GM12878 (cell line): ENCODE results near the gene TAPT1. TPM values are rescaled to one million over a fixed set of nuclear protein-coding genes. Genes with fewer than 3 reads are reported as not detected.

Experiments
- ATAC-seq: fragments of 200-7000 bp; cut with Tn5 transposase; 3 replicates; pipeline ENCODE4 v1.9.1; 2020; ENCODE audit warnings: mild to moderate bottlenecking, moderate library complexity
- BruUV-seq: library from RNA; stranded (reverse); fragments of 400-500 nt; replicated peaks from 2 replicates; lab custom pipeline; 2021; lab: Mats Ljungman, UMichigan
- CTCF ChIA-PET: fragments of 300-600 bp; sonication (Branson Sonifier 250); formaldehyde crosslinking; extraction: SDS; loops from one replicate; lab custom pipeline; 2021; ENCODE audit warnings: inconsistent platforms; lab: Yijun Ruan, JAX
- POLR2A ChIA-PET: fragments of 350-600 bp; formaldehyde crosslinking; extraction: SDS; loops from one replicate; lab custom pipeline; 2021; ENCODE audit warnings: inconsistent platforms; lab: Charles Lee
- RAD21 ChIA-PET: fragments of 300-600 bp; sonication (Branson Sonifier 250); formaldehyde crosslinking; loops from one replicate; lab custom pipeline; 2023; ENCODE audit warnings: antibody characterized with exemption; ENCODE audit not compliant: unreplicated experiment; lab: Charles Lee
- SMC1A ChIA-PET: fragments of 300-600 bp; sonication (Branson Sonifier 250); formaldehyde crosslinking; loops from one replicate; lab custom pipeline; 2023; ENCODE audit not compliant: unreplicated experiment, uncharacterized antibody; lab: Charles Lee
- DNase-seq: peaks from one replicate; pipeline ENCODE4 v3.0.0-alpha.2; 2011; ENCODE audit warnings: low read depth, low spot score
- FAIRE-seq: peaks from 3 replicates; lab custom pipeline; 2011; peaks lifted over from hg19 to GRCh38; lab: Jason Lieb, UNC
- H2AFZ ChIP-seq: 2 replicates; pipeline ENCODE4 v1.6.0; 2011; ENCODE audit warnings: low read depth, low read length, control low read depth; ENCODE audit not compliant: control insufficient read depth
- H3K27ac ChIP-seq: 2 replicates; pipeline ENCODE4 v1.5.1; 2011; ENCODE audit warnings: control low read depth; ENCODE audit not compliant: control insufficient read depth, insufficient read depth
- H3K27me3 ChIP-seq, 2 experiments: replicated peaks in 1 of 2; 2 replicates each; pipeline versions ENCODE4 v1.6.0 to v1.6.1; 2011; ENCODE audit warnings: low read length in 1 of 2; ENCODE audit not compliant: control insufficient read depth in 2 of 2, insufficient read depth in 2 of 2
- H3K36me3 ChIP-seq, 2 experiments: 2 replicates each; pipeline ENCODE4 v1.5.1; 2011; ENCODE audit warnings: low read length in 1 of 2; ENCODE audit not compliant: control insufficient read depth in 2 of 2, insufficient read depth in 2 of 2
- H3K4me1 ChIP-seq: 2 replicates; pipeline ENCODE4 v1.6.1; 2011; ENCODE audit warnings: mild to moderate bottlenecking, low read length, moderate library complexity, mixed read lengths; ENCODE audit not compliant: control insufficient read depth, insufficient read depth
- H3K4me2 ChIP-seq: 2 replicates; pipeline ENCODE4 v1.6.0; 2011; ENCODE audit warnings: control low read depth; ENCODE audit not compliant: control insufficient read depth, insufficient read depth
- H3K4me3 ChIP-seq: fragments of 200-600 bp; sonication (generic); 2 replicates; pipeline ENCODE4 v1.5.1; 2016
- H3K79me2 ChIP-seq: 2 replicates; pipeline ENCODE4 v1.6.0; 2011; ENCODE audit warnings: low read length; ENCODE audit not compliant: control insufficient read depth, insufficient read depth
- H3K9ac ChIP-seq: 2 replicates; pipeline ENCODE4 v1.8.0; 2011; ENCODE audit warnings: low read length, control low read depth, mixed read lengths; ENCODE audit not compliant: control insufficient read depth, insufficient read depth
- H3K9me3 ChIP-seq: replicated peaks from 3 replicates; pipeline ENCODE4 v1.5.1; 2011; ENCODE audit warnings: mild to moderate bottlenecking, low read length; ENCODE audit not compliant: control insufficient read depth, insufficient read depth
- H4K20me1 ChIP-seq: 2 replicates; pipeline ENCODE4 v1.6.0; 2011; ENCODE audit not compliant: control insufficient read depth, insufficient read depth
- ATF2 ChIP-seq: IDR thresholded peaks from 2 replicates; pipeline ENCODE4 v1.6.1; 2012; ENCODE audit warnings: low read length, inconsistent platforms
- BMI1 ChIP-seq: fragments of 450-650 bp; IDR thresholded peaks from 2 replicates; pipeline ENCODE4 v1.6.1; 2016; ENCODE audit warnings: mild to moderate bottlenecking, moderate library complexity, borderline replicate concordance
- CHD1 ChIP-seq: IDR thresholded peaks from 2 replicates; pipeline ENCODE4 v1.6.1; 2012; ENCODE audit warnings: low read depth, low read length, improper control_type of control experiment
- CHD2 ChIP-seq: IDR thresholded peaks from 2 replicates; pipeline ENCODE4 v1.6.1; 2011; ENCODE audit warnings: low read depth, low read length, improper control_type of control experiment, borderline replicate concordance
- E2F4 ChIP-seq: IDR thresholded peaks from 2 replicates; pipeline ENCODE4 v1.6.1; 2012; ENCODE audit warnings: low read depth, low read length, improper control_type of control experiment
- EP300 ChIP-seq, 2 experiments: fragments of 150-350 bp in 1 of 2; IDR thresholded peaks; 2 replicates each; pipeline ENCODE4 v1.6.1; 2011 to 2012; ENCODE audit warnings: low read depth in 2 of 2, low read length in 2 of 2, borderline replicate concordance in 1 of 2, improper control_type of control experiment in 1 of 2, inconsistent platforms in 1 of 2; ENCODE audit not compliant: control insufficient read depth in 1 of 2
- FOXK2 ChIP-seq: fragments of 450-650 bp; IDR thresholded peaks from 2 replicates; pipeline ENCODE4 v1.6.1; 2017; ENCODE audit warnings: mild to moderate bottlenecking, moderate library complexity
- IRF5 ChIP-seq: fragments of 450-650 bp; IDR thresholded peaks from 2 replicates; pipeline ENCODE4 v1.6.1; 2017; ENCODE audit warnings: borderline replicate concordance
- NFYB ChIP-seq: IDR thresholded peaks from 2 replicates; pipeline ENCODE4 v1.6.1; 2011; ENCODE audit warnings: low read depth, mild to moderate bottlenecking, low read length, improper control_type of control experiment, moderate library complexity; ENCODE audit not compliant: insufficient read depth
- POLR2AphosphoS5 ChIP-seq: IDR thresholded peaks from 2 replicates; pipeline ENCODE4 v1.6.1; 2011; ENCODE audit warnings: mild to moderate bottlenecking, low read length, inconsistent platforms
- RAD21 ChIP-seq: IDR thresholded peaks from 2 replicates; pipeline ENCODE4 v1.6.1; 2011; ENCODE audit warnings: mild to moderate bottlenecking, low read depth, low read length, moderate library complexity; ENCODE audit not compliant: insufficient read depth
- SP1 ChIP-seq: IDR thresholded peaks from one replicate; pipeline ENCODE4 v1.6.1; 2011; ENCODE audit warnings: low read depth, low read length
- TARDBP ChIP-seq: IDR thresholded peaks from 2 replicates; pipeline ENCODE4 v1.6.1; 2016; ENCODE audit warnings: borderline replicate concordance
- ZNF592 ChIP-seq: fragments of 450-650 bp; IDR thresholded peaks from 2 replicates; pipeline ENCODE4 v1.6.1; 2017; ENCODE audit warnings: mild to moderate bottlenecking, moderate library complexity
- WGBS: methylation state at CpG from one replicate; pipeline ENCODE4 v1.1.6; 2016; ENCODE audit warnings: low lambda C conversion rate; ENCODE audit not compliant: insufficient replicate concordance, insufficient coverage; ENCODE audit errors: missing lambda C conversion rate; 5-methylcytosine and 5-hydroxymethylcytosine counted together
- in situ Hi-C: fragments of 300-500 bp; cut with MboI; formaldehyde crosslinking; loops from 9 replicates; pipeline ENCODE4 v1.14.3; 2018; ENCODE audit warnings: mixed read lengths
- intact Hi-C: fragments of 100-400 bp; cut with micrococcal nuclease; formaldehyde crosslinking; loops from one replicate; pipeline ENCODE4 v1.14.2; 2022; ENCODE audit not compliant: unreplicated experiment
- polyA plus RNA-seq, 11 experiments: library from polyadenylated mRNA; depleted of rRNA in 4 of 11; unstranded in 6 of 11; stranded (reverse) in 5 of 11; fragments of >200 nt; fragmentation: Nextera tagmentation in 4 of 11; fragmentation: Illumina TruSeq in 1 of 11; extraction: Ambion mirVana in 4 of 11; extraction: Trizol in 1 of 11; gene quantifications; 1 replicate in 1 of 11; 2 replicates in 10 of 11; pipeline versions ENCODE4 v1.2.1 to v1.2.3, GENCODE V29; 2011 to 2016; ENCODE audit warnings: inconsistent platforms in 2 of 11, missing spikeins in 2 of 11, low read depth in 1 of 11
- total RNA-seq, 4 experiments: library from RNA; depleted of rRNA in 3 of 4; stranded (reverse); fragments of >200 nt in 3 of 4; fragmentation: Illumina TruSeq in 1 of 4; extraction: Trizol in 1 of 4; gene quantifications; 2 replicates each; pipeline versions ENCODE4 v1.2.1 to v1.2.3, GENCODE V29; 2013 to 2021

Gene TAPT1
- total and polyA plus RNA-seq, 10 of the 15 experiments (the other 5 are each of a cell fraction or from before 2014, with no cell fraction given), result 0.91 to 23.3 (median 9.5) TPM

GRCh38 chr4:16116493-16116990, 109.7 kb downstream of the TAPT1 start (continued):
- TF ChIP-seq ZNF592, result no peak
- no peak for TF ChIP-seq BMI1
- no peak for TF ChIP-seq EP300 (IDR thresholded peaks at IDR 0.05; ENCODE audit: borderline replicate concordance in 1 of 2, control insufficient read depth in 1 of 2, low read depth in 2 of 2, low read length in 2 of 2)
- no peak for TF ChIP-seq NFYB
- TF ChIP-seq IRF5, result no peak

GRCh38 chr4:16116019-16116418, 110.3 kb downstream of the TAPT1 start:
- H3K79me2 ChIP-seq, result no peaks in the 10 kb centered on the region
- POLR2A ChIA-PET, result no interaction called here
- H3K4me1 ChIP-seq, result no peaks in the 10 kb centered on the region
- H3K36me3 ChIP-seq, result no peaks in the 10 kb centered on the region
- in situ Hi-C loops, result no loop called here
- H4K20me1 ChIP-seq, result no peaks in the 10 kb centered on the region
- TF ChIP-seq POLR2AphosphoS5 (no peak), EP300 (IDR thresholded peaks at IDR 0.05; ENCODE audit: borderline replicate concordance in 1 of 2, control insufficient read depth in 1 of 2, low read depth in 2 of 2, low read length in 2 of 2) (no peak), CHD1 (no peak), FOXK2 (no peak), SP1 (no peak), RAD21 (no peak), CHD2 (no peak), ATF2 (no peak), E2F4 (no peak), TARDBP (no peak)
- TF ChIP-seq, all 136 proteins: peak for 0
- SMC1A ChIA-PET, result no interaction called here
- FAIRE-seq, result no peak
- no peak for ATAC-seq
- WGBS, result 62% methylated on average over 7 of the region's 7 CpGs
- intact Hi-C loops, result loop anchor here (1.0 kb wide), 1 partner anchor 14 kb away; no protein-coding TSS in a partner anchor
- RAD21 ChIA-PET, result no interaction called here
- H3K27ac ChIP-seq, result no peak overlapping the region
- no peaks in the 10 kb centered on the region for H3K27me3 ChIP-seq
- no peak overlapping the region for H2AFZ ChIP-seq
- no peak for DNase-seq
- CTCF ChIA-PET, result no interaction called here
- no peak overlapping the region for H3K4me2 ChIP-seq
- no peaks in the 10 kb centered on the region for H3K9me3 ChIP-seq
- no peak overlapping the region for H3K9ac ChIP-seq
- H3K4me3 ChIP-seq, result no peak overlapping the region
- BruUV-seq, result no TSS peak
